ENCODE results near the gene HMCES. TPM values are rescaled to one million over a fixed set of nuclear protein-coding genes. Genes with fewer than 3 reads are reported as not detected.
A peak's percentile ranks its signal among the peaks of the same experiment; 100 is the strongest.

The HMCES gene
- total RNA-seq, 1 donor from 2014 or later: 29.6 TPM

GRCh38 chr3:129344540-129345220 is 66.0 kb downstream of the HMCES start:
- no peak for TF ChIP-seq CTCF (IDR thresholded peaks at IDR 0.05; ENCODE audit: unreplicated experiment)
- H3K9me3 Mint-ChIP-seq: no peaks in the 10 kb centered on the region
- H3K27me3 Mint-ChIP-seq (ENCODE audit: low read depth): no peaks in the 10 kb centered on the region
- H3K36me3 Mint-ChIP-seq: no peaks in the 10 kb centered on the region
- DNase-seq (ENCODE audit: low spot score in 2 of 2, unreplicated experiment in 2 of 2): no peak
- H3K27ac Mint-ChIP-seq: peak overlapping the region; percentile 69
- peaks cover 34% of the 10 kb centered on the region for H3K4me1 Mint-ChIP-seq
- H3K4me3 Mint-ChIP-seq: peak overlapping the region; percentile 33

GRCh38 chr3:129345281-129345680 is 66.6 kb downstream of the HMCES start:
- TF ChIP-seq CTCF (IDR thresholded peaks at IDR 0.05; ENCODE audit: unreplicated experiment): no peak
- no peak for DNase-seq (ENCODE audit: low spot score in 2 of 2, unreplicated experiment in 2 of 2)
- no peaks in the 10 kb centered on the region for H3K36me3 Mint-ChIP-seq
- H3K27me3 Mint-ChIP-seq (ENCODE audit: low read depth): no peaks in the 10 kb centered on the region
- H3K27ac Mint-ChIP-seq: peak overlapping the region; percentile 69
- H3K9me3 Mint-ChIP-seq: no peaks in the 10 kb centered on the region
- peaks cover 34% of the 10 kb centered on the region for H3K4me1 Mint-ChIP-seq
- peak overlapping the region; percentile 32 for H3K4me3 Mint-ChIP-seq

- TF ChIP-seq CTCF (IDR thresholded peaks at IDR 0.05; ENCODE audit: unreplicated experiment): no peak
- DNase-seq (ENCODE audit: low spot score in 2 of 2, unreplicated experiment in 2 of 2): no peak
- peaks cover 34% of the 10 kb centered on the region for H3K4me1 Mint-ChIP-seq
- peak overlapping the region; percentile 80 for H3K27ac Mint-ChIP-seq
- no peaks in the 10 kb centered on the region for H3K36me3 Mint-ChIP-seq
- H3K27me3 Mint-ChIP-seq (ENCODE audit: low read depth): no peaks in the 10 kb centered on the region
- no peaks in the 10 kb centered on the region for H3K9me3 Mint-ChIP-seq
- no peak overlapping the region for H3K4me3 Mint-ChIP-seq
Measured at GRCh38 chr3:129345971-129346370, 67.3 kb downstream of the HMCES start.

GRCh38 chr3:129346695-129347457 is 68.2 kb downstream of the HMCES start:
- DNase-seq (ENCODE audit: low spot score in 2 of 2, unreplicated experiment in 2 of 2): no peak
- peak overlapping the region; percentile 74 for H3K27ac Mint-ChIP-seq
- H3K9me3 Mint-ChIP-seq: no peaks in the 10 kb centered on the region
- H3K36me3 Mint-ChIP-seq: no peaks in the 10 kb centered on the region
- no peak for TF ChIP-seq CTCF (IDR thresholded peaks at IDR 0.05; ENCODE audit: unreplicated experiment)
- H3K4me1 Mint-ChIP-seq: peaks cover 34% of the 10 kb centered on the region
- no peaks in the 10 kb centered on the region for H3K27me3 Mint-ChIP-seq (ENCODE audit: low read depth)
- peak overlapping the region; percentile 48 for H3K4me3 Mint-ChIP-seq

- no peak overlapping the region for H3K4me3 Mint-ChIP-seq
- no peaks in the 10 kb centered on the region for H3K27me3 Mint-ChIP-seq (ENCODE audit: low read depth)
- TF ChIP-seq CTCF (IDR thresholded peaks at IDR 0.05; ENCODE audit: unreplicated experiment): no peak
- no peaks in the 10 kb centered on the region for H3K9me3 Mint-ChIP-seq
- no peak for DNase-seq (ENCODE audit: low spot score in 2 of 2, unreplicated experiment in 2 of 2)
- H3K36me3 Mint-ChIP-seq: no peaks in the 10 kb centered on the region
- peaks cover 34% of the 10 kb centered on the region for H3K4me1 Mint-ChIP-seq
- peak overlapping the region; percentile 74 for H3K27ac Mint-ChIP-seq
Measured at GRCh38 chr3:129347458-129347845, 68.8 kb downstream of the HMCES start.
